Adrenal gland (tissue), 5 donors: ENCODE results near the gene ORAI2.

Source experiments
- CTCF ChIP-seq, 6 experiments: fragments of 450-650 bp in 4 of 6; fragments of 200-600 bp in 2 of 6; sonication (generic) in 1 of 6; IDR thresholded peaks; 1 replicate in 5 of 6; 2 replicates in 1 of 6; pipeline versions ENCODE4 v1.5.1 to v1.8.0; 2016 to 2021; ENCODE audit warnings: antibody characterized with exemption in 6 of 6, mild to moderate bottlenecking in 2 of 6, moderate library complexity in 1 of 6
- POLR2A ChIP-seq, 2 donors: fragments of 450-650 bp; IDR thresholded peaks; one replicate each; pipeline ENCODE4 v1.6.1; 2017; ENCODE audit warnings: antibody characterized with exemption in 2 of 2, mild to moderate bottlenecking in 2 of 2, moderate library complexity in 1 of 2
- donor health status: DM: no; HTN: no; CAD: no.

- TF ChIP-seq CTCF (IDR thresholded peaks at IDR 0.05): no peak
- TF ChIP-seq POLR2A (IDR thresholded peaks at IDR 0.05): no peak
Observed at GRCh38 chr7:102459221-102459844, 26.0 kb downstream of the ORAI2 start.
